HG03103 (cell line): ENCODE measurements around the gene SMAP2.
"Not testable (repeated sequence)": the region's sequence is repeated elsewhere in the genome, so short reads cannot be mapped to it uniquely, and the experiment has no call there.

ENCODE experiments used
- ATAC-seq: cut with Tn5 transposase; IDR thresholded peaks from one replicate; pipeline ENCODE4 v1.9.1; 2021; ENCODE audit warnings: low read depth; ENCODE audit not compliant: unreplicated experiment

The SMAP2 gene

GRCh38 chr1:40373323-40374283 is at the start of gene SMAP2:
SMAP2 (plus strand) TSS chr1:40373727; CDS start chr1:40374121, 394 bp downstream.
- ATAC-seq, result peak; percentile 84

- ATAC-seq, result not testable (repeated sequence)
These were observed 42.1 kb upstream of the SMAP2 start for GRCh38 chr1:40331403-40331802.

DNA sequence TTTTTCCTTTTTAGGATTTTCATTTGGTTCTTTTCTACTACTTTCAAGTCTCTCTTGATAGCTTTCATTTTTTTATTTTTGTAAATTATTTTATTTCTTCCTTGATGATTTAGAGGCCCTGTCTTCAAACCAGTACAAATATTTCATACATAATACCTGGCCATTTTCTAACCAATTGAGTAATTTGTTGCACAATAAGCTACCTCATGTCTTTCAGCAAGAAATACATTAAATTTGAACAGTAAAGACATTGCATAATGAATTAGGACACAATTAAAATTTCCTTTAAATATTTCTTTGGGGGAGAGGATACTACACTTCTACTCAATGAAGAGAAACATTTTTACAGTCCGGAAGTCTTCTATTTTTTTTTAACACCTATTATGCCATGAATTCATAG is 40.8 kb upstream of the SMAP2 start:
- no peak for ATAC-seq

- no peak for ATAC-seq
These were observed 36.1 kb upstream of the SMAP2 start for GRCh38 chr1:40337443-40337842.

GRCh38 chr1:40338745-40339419 is 34.6 kb upstream of the SMAP2 start:
- no peak for ATAC-seq

- no peak for ATAC-seq
These were observed 33.9 kb upstream of the SMAP2 start for GRCh38 chr1:40339420-40340323.

DNA sequence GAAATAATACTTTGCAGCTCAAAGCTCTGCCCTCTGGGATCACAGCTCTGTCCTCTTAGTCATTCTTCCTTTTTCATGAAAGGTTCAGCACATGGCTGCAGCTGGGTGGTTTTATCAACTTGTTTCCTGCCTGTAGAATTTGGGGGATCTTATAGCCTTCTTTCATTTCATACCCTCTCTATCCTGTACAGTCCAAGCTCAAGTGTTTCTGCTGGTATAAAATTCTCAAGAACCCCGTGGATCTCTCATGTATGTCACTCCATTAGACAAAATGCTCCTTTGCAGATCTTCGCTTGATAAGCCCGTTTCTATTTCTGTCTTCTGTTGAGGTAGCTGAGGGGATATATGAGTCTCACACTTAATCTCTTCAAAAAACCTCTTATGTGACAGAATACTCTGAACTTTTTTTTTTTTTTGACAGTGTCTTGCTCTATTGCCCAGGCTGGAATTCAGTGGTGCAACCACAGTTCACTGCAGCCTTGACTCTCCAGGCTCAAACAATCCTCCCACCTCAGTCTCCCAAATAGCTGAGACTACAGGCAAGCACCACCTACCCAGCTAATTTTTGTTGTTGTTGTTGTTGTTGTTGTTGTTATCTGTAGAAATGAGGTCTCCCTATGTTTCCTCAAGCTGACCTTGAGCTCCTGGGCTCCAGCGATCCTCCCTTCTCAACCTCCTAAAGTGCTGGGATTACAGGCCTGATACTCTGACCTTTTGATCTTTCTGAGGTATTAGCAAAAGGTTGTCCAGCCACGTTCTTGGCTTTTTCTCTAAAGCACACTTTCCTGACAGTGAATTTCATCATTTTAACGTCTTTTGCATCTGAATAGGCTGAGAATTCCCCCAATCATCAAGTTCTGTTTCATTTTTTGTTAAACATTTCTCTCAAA is 31.8 kb upstream of the SMAP2 start:
- ATAC-seq, result no peak

DNA sequence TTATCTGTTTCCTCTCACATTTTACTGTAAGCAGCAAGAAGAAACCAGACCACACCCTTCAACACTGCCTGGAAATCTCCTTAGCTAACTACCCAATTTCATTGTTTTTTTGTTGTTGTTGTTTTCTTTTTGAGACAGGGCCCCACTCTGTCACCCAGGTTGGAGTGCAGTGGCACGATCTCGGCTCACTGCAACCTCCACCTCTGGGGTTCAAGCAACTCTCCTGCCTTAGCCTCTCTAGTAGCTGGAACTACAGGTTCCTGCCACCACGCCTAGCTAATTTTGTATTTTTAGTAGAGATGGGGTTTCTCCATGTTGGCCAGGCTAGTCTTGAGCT is 31.2 kb upstream of the SMAP2 start:
- not testable (repeated sequence) for ATAC-seq

DNA sequence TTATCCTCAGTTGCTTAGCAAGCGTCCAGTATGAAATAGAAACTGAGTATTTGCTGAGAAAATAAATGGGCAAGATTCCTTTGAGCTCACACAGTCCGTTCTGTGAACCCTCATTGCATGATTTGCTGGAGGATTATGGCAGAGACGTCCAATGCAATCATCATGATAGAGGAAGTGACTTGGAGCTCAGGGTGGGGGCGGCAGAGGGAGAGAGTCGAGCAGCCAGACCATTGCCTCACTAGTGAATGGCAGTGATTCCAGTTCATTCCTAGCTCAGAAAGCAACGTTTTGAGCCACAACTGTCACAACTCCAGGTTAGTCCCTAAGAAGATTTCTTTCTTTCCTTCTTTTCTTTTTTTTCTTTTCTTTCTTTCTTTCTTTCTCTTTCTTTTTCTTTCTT is 28.9 kb upstream of the SMAP2 start:
- no peak for ATAC-seq

GRCh38 chr1:40350391-40350790 is 23.1 kb upstream of the SMAP2 start:
- ATAC-seq, result no peak

- no peak for ATAC-seq
These were observed 22.4 kb upstream of the SMAP2 start for GRCh38 chr1:40351124-40351523.

DNA sequence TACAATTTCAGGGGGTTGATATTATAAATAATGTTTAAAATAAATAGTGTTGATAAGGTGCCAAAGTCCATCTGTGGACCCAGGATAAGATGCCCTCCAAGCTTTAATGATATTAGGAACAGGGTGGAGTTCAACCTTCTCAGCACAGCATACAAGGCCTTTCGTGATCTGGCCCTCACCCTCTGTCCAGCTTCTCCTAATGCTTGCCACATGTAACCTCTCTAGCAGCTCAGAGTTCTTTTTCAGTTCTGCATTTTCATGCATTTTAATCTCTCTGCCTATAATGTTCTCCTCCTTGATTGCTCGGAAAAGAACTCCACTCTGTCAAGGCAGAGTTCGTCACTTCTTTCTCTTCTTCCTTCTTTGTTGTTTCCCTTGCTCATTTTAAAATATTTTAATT is 21.4 kb upstream of the SMAP2 start:
- ATAC-seq, result no peak

- no peak for ATAC-seq
These were observed 20.4 kb upstream of the SMAP2 start for GRCh38 chr1:40353082-40353481.

GRCh38 chr1:40357625-40358024 is 15.9 kb upstream of the SMAP2 start:
- no peak for ATAC-seq

DNA sequence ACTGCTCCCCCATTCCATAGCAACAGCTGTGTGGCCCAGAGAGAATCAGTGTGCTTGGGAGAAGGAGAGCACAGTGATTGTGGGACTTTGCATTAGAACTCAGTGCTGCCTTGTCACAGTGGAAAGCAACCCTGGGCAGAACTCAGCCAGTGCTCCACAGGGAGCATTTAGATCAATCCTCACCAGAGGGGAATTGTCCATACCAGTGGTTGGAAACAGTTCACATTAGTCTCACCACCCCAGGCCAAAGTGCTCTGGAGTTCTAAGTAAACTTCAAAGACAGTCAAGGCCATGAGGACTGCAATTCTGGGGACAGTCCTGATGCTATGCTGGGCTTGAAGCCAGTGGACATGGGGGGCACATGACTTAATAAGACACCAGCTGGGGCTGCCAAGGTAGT is 12.9 kb upstream of the SMAP2 start:
- ATAC-seq, result no peak

DNA sequence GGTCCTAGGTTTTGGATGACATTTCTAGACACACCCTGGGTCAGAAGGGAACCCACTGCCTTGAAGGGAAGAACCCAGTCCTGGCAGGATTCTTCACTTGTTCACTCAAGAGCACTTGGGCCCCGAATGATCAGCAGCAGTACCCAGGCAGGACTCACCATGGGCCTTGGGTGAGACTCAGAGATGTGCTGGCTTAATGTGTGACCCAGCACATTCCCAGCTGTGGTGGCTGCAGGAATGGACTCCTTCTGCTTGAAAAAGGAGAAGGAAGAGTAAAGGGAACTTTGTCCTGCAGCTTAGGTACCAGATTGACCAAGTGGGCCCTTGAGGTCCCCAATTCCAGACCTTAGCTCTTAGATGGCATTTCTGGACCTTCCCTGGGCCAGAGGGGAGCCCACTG is 12.3 kb upstream of the SMAP2 start:
- no peak for ATAC-seq

GRCh38 chr1:40361637-40362036 is 11.9 kb upstream of the SMAP2 start:
- ATAC-seq, result no peak

DNA sequence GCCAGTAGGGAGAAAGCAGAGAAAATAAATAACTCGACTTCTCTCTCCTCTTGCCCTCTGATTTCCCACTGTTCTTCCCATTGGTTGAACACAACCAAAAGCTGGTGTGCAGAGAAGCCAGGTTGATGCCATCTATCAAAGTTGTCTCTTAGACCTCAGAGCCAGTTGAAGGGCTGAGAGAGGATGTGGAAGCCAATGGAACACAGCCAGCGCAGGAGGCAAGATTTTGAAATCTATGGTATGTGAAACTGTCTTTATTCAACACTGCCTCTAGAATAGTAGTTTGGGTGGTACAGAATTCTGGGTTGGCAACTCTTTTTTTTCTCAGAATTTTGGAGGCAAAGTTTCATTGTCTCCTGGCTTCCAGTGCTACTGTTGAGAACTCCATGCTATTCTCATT is 11.3 kb upstream of the SMAP2 start:
- ATAC-seq, result no peak

- no peak for ATAC-seq
These were observed 10.8 kb upstream of the SMAP2 start for GRCh38 chr1:40362699-40363098.

DNA sequence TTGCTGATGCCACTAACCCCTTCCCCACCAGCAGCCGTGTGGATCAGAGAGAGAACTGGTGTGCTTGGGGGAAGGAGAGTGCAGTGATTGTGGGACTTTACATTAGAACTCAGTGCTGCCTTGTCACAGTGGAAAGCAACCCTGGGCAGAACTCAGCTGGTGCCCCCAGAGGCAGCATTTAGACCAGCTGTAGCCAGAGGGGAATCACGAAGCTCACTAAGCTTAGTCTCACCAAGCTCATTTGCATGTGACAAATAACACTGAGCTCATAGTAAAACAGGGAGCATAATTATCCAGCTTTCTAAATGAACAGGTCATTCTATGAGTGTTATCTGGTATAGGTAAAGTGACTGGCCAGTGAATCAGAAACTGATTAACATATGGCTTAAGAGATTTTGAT is 9.8 kb upstream of the SMAP2 start:
- peak; percentile 81 for ATAC-seq
